DOHH2 (cell line): Measurements from ENCODE around the gene CLEC12A.

Experiments
- CTCF ChIP-seq: fragments of 200-600 bp; sonication (generic); IDR thresholded peaks from one replicate; pipeline ENCODE4 v1.5.1; 2014; ENCODE audit warnings: antibody characterized with exemption, mild to moderate bottlenecking, low read depth, low read length; ENCODE audit not compliant: poor library complexity, severe bottlenecking
- EZH2phosphoT487 ChIP-seq: fragments of 200-600 bp; sonication (generic); IDR thresholded peaks from 2 replicates; pipeline ENCODE4 v1.6.1; 2017; ENCODE audit warnings: borderline replicate concordance, mild to moderate bottlenecking, antibody characterized with exemption, low read length, moderate library complexity, mixed read lengths

GRCh38 chr12:9977916-9978315 is 6.7 kb downstream of the CLEC12A start:
- TF ChIP-seq CTCF (no peak), EZH2phosphoT487 (no peak)
